Esophagus squamous epithelium (tissue), 4 donors: Measurements from ENCODE around the gene KRTAP2-2.

Source experiments
- CTCF ChIP-seq, 6 experiments: fragments of 450-650 bp in 4 of 6; fragments of 200-600 bp in 2 of 6; sonication (generic) in 2 of 6; IDR thresholded peaks; one replicate each; pipeline ENCODE4 v1.5.1; 2016 to 2019; ENCODE audit warnings: antibody characterized with exemption in 6 of 6, mild to moderate bottlenecking in 4 of 6, moderate library complexity in 4 of 6
- POLR2A ChIP-seq, 4 donors: fragments of 450-650 bp; IDR thresholded peaks; one replicate each; pipeline ENCODE4 v1.6.1; 2017; ENCODE audit warnings: antibody characterized with exemption in 4 of 4, mild to moderate bottlenecking in 4 of 4, moderate library complexity in 3 of 4

- TF ChIP-seq CTCF (IDR thresholded peaks at IDR 0.05): no peak
- no peak for TF ChIP-seq POLR2A (IDR thresholded peaks at IDR 0.05)
Measured at GRCh38 chr17:41052566-41052965, 2.5 kb downstream of the KRTAP2-2 start.
